CD4-positive, alpha-beta T cell treated with Interleukin-6 at 100 ng/mL for 8 hours (primary cell): ENCODE results near the gene BMAL1.
"Not testable (repeated sequence)": the region's sequence is repeated elsewhere in the genome, so short reads cannot be mapped to it uniquely, and the experiment has no call there.

Experiments
- DNase-seq: peaks from one replicate; pipeline ENCODE4 v3.0.0-alpha.2; 2020; ENCODE audit warnings: mixed read lengths, low spot score

The BMAL1 gene

GRCh38 chr11:13380731-13381130 is 103.1 kb downstream of the BMAL1 start:
- DNase-seq: no peak

GRCh38 chr11:13382751-13383150 is 105.2 kb downstream of the BMAL1 start:
- no peak for DNase-seq

GRCh38 chr11:13384908-13385640 is 107.5 kb downstream of the BMAL1 start:
- DNase-seq: peak; percentile 18

- no peak for DNase-seq
These were observed 109.0 kb downstream of the BMAL1 start for GRCh38 chr11:13386567-13386966.

GRCh38 chr11:13388741-13389140 is 111.2 kb downstream of the BMAL1 start:
- no peak for DNase-seq

GRCh38 chr11:13391217-13391616 is 113.6 kb downstream of the BMAL1 start:
- no peak for DNase-seq

GRCh38 chr11:13398335-13398734 is 120.7 kb downstream of the BMAL1 start:
- not testable (repeated sequence) for DNase-seq

- DNase-seq: no peak
These were observed 127.6 kb downstream of the BMAL1 start for GRCh38 chr11:13405220-13405619.

GRCh38 chr11:13415201-13415600 is 137.6 kb downstream of the BMAL1 start:
- DNase-seq: no peak

- DNase-seq: no peak
These were observed 144.0 kb downstream of the BMAL1 start for GRCh38 chr11:13421561-13421960.

GRCh38 chr11:13423372-13423771 is 145.8 kb downstream of the BMAL1 start:
- DNase-seq: no peak

- no peak for DNase-seq
These were observed 149.8 kb downstream of the BMAL1 start for GRCh38 chr11:13427440-13427839.

- DNase-seq: no peak
These were observed 151.7 kb downstream of the BMAL1 start for GRCh38 chr11:13429288-13429687.

GRCh38 chr11:13429836-13430235 is 152.2 kb downstream of the BMAL1 start:
- DNase-seq: no peak

GRCh38 chr11:13433437-13433836 is 155.8 kb downstream of the BMAL1 start:
- DNase-seq: no peak

- no peak for DNase-seq
These were observed 156.9 kb downstream of the BMAL1 start for GRCh38 chr11:13434247-13435205.

- DNase-seq: not testable (repeated sequence)
These were observed 159.2 kb downstream of the BMAL1 start for GRCh38 chr11:13436836-13437235.
